ENCODE measurements around the gene FRAT2. TPM values are rescaled to one million over a fixed set of nuclear protein-coding genes. Genes with fewer than 3 reads are reported as not detected.

The FRAT2 gene, protein sequence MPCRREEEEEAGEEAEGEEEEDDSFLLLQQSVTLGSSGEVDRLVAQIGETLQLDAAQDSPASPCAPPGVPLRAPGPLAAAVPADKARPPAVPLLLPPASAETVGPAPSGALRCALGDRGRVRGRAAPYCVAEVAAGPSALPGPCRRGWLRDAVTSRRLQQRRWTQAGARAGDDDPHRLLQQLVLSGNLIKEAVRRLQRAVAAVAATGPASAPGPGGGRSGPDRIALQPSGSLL
- total RNA-seq: 20.4 TPM
- long read RNA-seq, transcript FRAT2-201 (1 exons, 2,213 nt): major isoform, 96 of 97 reads
- long read RNA-seq, partial matches to known transcripts: 0 of 97 reads
- long read RNA-seq, other reads (novel, unspliced or antisense): 1 of 97 reads

DNA sequence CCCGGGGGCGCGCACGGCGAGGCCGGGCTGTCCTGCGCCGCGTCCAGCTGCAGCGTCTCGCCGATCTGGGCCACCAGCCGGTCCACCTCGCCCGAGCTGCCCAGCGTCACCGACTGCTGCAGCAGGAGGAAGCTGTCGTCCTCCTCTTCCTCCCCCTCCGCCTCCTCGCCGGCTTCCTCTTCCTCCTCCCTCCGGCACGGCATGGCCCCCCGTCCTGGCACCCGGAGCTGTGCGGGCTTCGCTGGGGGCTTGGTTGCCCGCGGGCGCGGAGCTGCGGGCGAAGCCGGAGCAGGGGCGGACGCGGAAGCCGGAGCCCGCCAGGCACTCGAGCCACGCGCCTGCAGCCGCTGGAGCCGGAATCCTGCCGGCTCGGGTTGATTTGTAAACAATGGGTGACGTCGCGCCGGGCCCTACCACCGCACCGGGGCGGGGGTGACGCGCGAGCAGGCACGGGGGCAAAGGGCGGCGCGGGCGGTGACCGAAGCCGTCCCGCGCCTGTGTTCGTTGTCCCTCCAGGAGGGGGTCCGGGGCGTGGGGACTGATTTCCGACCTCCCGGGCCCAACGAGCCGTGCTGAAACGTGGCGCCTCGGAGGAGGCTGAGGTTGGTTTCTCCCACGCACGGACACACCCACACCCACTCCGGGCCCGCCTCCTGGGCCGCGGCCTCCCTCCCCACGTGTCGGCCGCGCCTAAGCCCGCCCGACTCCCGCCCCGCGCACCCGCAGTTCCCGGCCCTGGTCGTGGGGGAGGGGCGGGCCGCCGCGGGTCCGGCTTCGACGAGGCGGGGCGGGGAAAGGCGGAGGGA is at the start of gene FRAT2:
FRAT2 (minus strand) TSS at position 360 of the 806 bp plus-strand sequence; CDS start at position 203, 157 bp downstream.
- TF ChIP-seq, protein P1, sequence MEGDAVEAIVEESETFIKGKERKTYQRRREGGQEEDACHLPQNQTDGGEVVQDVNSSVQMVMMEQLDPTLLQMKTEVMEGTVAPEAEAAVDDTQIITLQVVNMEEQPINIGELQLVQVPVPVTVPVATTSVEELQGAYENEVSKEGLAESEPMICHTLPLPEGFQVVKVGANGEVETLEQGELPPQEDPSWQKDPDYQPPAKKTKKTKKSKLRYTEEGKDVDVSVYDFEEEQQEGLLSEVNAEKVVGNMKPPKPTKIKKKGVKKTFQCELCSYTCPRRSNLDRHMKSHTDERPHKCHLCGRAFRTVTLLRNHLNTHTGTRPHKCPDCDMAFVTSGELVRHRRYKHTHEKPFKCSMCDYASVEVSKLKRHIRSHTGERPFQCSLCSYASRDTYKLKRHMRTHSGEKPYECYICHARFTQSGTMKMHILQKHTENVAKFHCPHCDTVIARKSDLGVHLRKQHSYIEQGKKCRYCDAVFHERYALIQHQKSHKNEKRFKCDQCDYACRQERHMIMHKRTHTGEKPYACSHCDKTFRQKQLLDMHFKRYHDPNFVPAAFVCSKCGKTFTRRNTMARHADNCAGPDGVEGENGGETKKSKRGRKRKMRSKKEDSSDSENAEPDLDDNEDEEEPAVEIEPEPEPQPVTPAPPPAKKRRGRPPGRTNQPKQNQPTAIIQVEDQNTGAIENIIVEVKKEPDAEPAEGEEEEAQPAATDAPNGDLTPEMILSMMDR (IDR thresholded peaks at IDR 0.05): no peak
- H3K27me3 ChIP-seq: no peaks in the 10 kb centered on the region
- peak within 1 kb of the TSS; percentile 97 for H3K27ac ChIP-seq
- peak within 1 kb of the TSS; percentile 81 for H3K4me3 ChIP-seq
- H3K4me1 ChIP-seq: peaks cover 53% of the 10 kb centered on the region
- H3K36me3 ChIP-seq: peaks cover 4% of the 10 kb centered on the region
- H3K9me3 ChIP-seq: no peaks in the 10 kb centered on the region
- ATAC-seq (peak; percentile 95), DNase-seq (peak; percentile 97)
- intact Hi-C loops (cut with DNase I): no loop called here

GRCh38 chr10:97384156-97384555 is 49.6 kb upstream of the FRAT2 start:
- ATAC-seq (no peak), DNase-seq (no peak)
- Histone ChIP-seq H3K27me3 (no peaks in the 10 kb centered on the region), H3K4me1 (no peaks in the 10 kb centered on the region), H3K27ac (no peak overlapping the region), H3K4me3 (no peak overlapping the region), H3K9me3 (no peaks in the 10 kb centered on the region), H3K36me3 (peaks cover 26% of the 10 kb centered on the region)
- TF ChIP-seq, protein P1 (IDR thresholded peaks at IDR 0.05): no peak
- intact Hi-C loops (cut with DNase I): no loop called here

- Histone ChIP-seq H3K4me3 (no peak overlapping the region), H3K27me3 (no peaks in the 10 kb centered on the region), H3K27ac (no peak overlapping the region), H3K4me1 (no peaks in the 10 kb centered on the region), H3K36me3 (peaks cover 31% of the 10 kb centered on the region), H3K9me3 (no peaks in the 10 kb centered on the region)
- no peak for ATAC-seq
- TF ChIP-seq, protein P1 (IDR thresholded peaks at IDR 0.05): no peak
- DNase-seq: no peak
- intact Hi-C loops (cut with DNase I): no loop called here
Measured at GRCh38 chr10:97383159-97383558, 48.6 kb upstream of the FRAT2 start.

DNA sequence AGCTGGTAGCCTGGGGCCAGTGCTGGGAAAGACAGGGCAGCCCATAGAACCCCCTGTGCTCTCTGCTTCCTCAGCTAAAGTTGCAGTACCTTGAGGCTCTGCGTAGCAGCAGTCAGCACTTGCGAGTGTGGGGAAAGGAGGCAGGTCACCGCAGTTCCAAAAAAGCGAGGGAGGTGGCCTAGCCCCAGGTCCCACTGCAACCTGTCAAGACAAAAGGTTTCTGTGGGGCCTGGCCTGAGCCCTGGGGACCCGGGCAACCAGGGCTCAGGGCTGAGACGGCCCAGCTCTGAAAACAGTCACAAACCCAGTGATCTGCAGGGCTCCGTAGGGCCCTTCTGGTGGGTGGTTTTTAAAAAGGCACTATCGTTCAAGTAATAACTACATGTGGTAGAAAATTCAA is 47.1 kb upstream of the FRAT2 start:
- DNase-seq: no peak
- no peak for ATAC-seq
- H3K27me3 ChIP-seq: no peaks in the 10 kb centered on the region
- no peak overlapping the region for H3K27ac ChIP-seq
- intact Hi-C loops (cut with DNase I): no loop called here
- H3K36me3 ChIP-seq: peaks cover 37% of the 10 kb centered on the region
- H3K9me3 ChIP-seq: no peaks in the 10 kb centered on the region
- TF ChIP-seq, protein P1 (IDR thresholded peaks at IDR 0.05): no peak
- H3K4me1 ChIP-seq: no peaks in the 10 kb centered on the region
- no peak overlapping the region for H3K4me3 ChIP-seq

DNA sequence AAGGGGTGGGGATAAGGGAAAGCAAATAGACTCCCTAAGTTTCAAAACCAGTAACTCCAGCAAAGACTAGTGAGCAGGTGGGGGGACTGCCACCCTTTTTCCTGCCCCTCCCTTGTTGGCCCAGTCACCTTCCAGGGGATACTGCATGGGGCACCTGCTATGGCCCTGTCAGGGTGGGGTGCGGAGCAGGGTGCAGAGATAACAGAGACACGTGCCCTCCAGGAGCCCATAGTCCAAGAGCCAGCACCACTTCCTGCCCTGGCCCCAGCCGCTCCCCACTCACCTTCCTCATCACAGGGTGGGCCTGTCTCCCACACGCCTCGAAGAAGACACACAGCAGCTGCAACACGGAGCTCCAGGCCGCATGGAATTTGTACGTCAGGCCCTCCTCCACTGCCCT is 46.0 kb upstream of the FRAT2 start:
- Histone ChIP-seq H3K36me3 (peaks cover 37% of the 10 kb centered on the region), H3K27ac (no peak overlapping the region), H3K4me3 (no peak overlapping the region), H3K4me1 (no peaks in the 10 kb centered on the region), H3K27me3 (no peaks in the 10 kb centered on the region), H3K9me3 (no peaks in the 10 kb centered on the region)
- DNase-seq (no peak), ATAC-seq (no peak)
- TF ChIP-seq, protein P1 (IDR thresholded peaks at IDR 0.05): no peak
- intact Hi-C loops (cut with DNase I): no loop called here

Measured in upper lobe of right lung (tissue), 1 donor.